ENCODE results near the gene PRKCSH. TPM values are rescaled to one million over a fixed set of nuclear protein-coding genes. Genes with fewer than 3 reads are reported as not detected.
A peak's percentile ranks its signal among the peaks of the same experiment; 100 is the strongest.

PRKCSH gene
- total RNA-seq, 1 experiment from 2014 or later, result 431 TPM

- Histone ChIP-seq H2AFZ (ENCODE audit: low read length) (peak overlapping the region; percentile 70), H3K23me2 (ENCODE audit: insufficient read length, low read depth, low read length, poor library complexity, severe bottlenecking) (peaks cover 32% of the 10 kb centered on the region), H3K27ac (ENCODE audit: insufficient read length, low read depth, low read length) (no peak overlapping the region), H4K8ac (replicated peaks; ENCODE audit: insufficient read length, low read depth, low read length) (no peak overlapping the region), H3K18ac (ENCODE audit: insufficient read length, low read depth, low read length) (peak overlapping the region; percentile 32), H2AK5ac (ENCODE audit: insufficient read length, low read length) (no peak overlapping the region), H3K14ac (ENCODE audit: insufficient read depth, low read length) (no peak overlapping the region), H3T11ph (ENCODE audit: low read length) (no peak overlapping the region), H4K5ac (ENCODE audit: insufficient read length, low read depth, low read length) (no peak overlapping the region), H2BK15ac (ENCODE audit: low read depth, low read length) (no peak overlapping the region), H3K4me1 (ENCODE audit: insufficient read depth, low read length) (no peaks in the 10 kb centered on the region), H3K27me3 (ENCODE audit: insufficient read depth, low read length) (no peaks in the 10 kb centered on the region; the same call in 1 of the 2 replicates), H3K79me1 (ENCODE audit: insufficient read depth, low read depth, low read length, poor library complexity, severe bottlenecking) (no peaks in the 10 kb centered on the region), H3K23ac (ENCODE audit: insufficient read length, low read depth, low read length) (no peak overlapping the region), H3K9ac (ENCODE audit: extremely low read depth, insufficient read length, low read length) (peak overlapping the region; percentile 23), H4K20me1 (ENCODE audit: control insufficient read depth, insufficient read depth, insufficient read length) (no peaks in the 10 kb centered on the region), H3K56ac (ENCODE audit: insufficient read length, low read depth, low read length) (no peak overlapping the region), H3K4ac (ENCODE audit: low read depth, low read length) (no peak overlapping the region), H3K79me2 (ENCODE audit: insufficient read depth, low read length) (no peaks in the 10 kb centered on the region), H3K9me3 (ENCODE audit: control insufficient read depth, low read depth, low read length) (no peaks in the 10 kb centered on the region), H2BK5ac (ENCODE audit: insufficient read length, low read length) (no peak overlapping the region), H4K91ac (ENCODE audit: insufficient read length, low read depth, low read length) (no peak overlapping the region), H2BK20ac (ENCODE audit: low read depth, low read length, poor library complexity, severe bottlenecking) (no peak overlapping the region), H3K4me2 (ENCODE audit: insufficient read depth, insufficient read length, low read length) (peak overlapping the region; percentile 72), H2BK120ac (ENCODE audit: low read depth, low read length, poor library complexity, severe bottlenecking) (no peak overlapping the region), H2BK12ac (ENCODE audit: insufficient read length, low read depth, low read length) (no peak overlapping the region)
- peak; percentile 92 for DNase-seq
- Mint-ChIP-seq H3K27ac (peak overlapping the region; percentile 90 to 95 (median 90); a peak in 4 of 7 replicates), H3K4me3 (peak overlapping the region; percentile 69 to 92), H3K36me3 (ENCODE audit: insufficient read depth in 1 of 3, low read depth in 3 of 3) (peaks cover 0 to 3% (median 2%) of the 10 kb centered on the region in 3 experiments; a peak in 3 of 7 replicates), H3K4me1 (peaks cover 23 to 31% of the 10 kb centered on the region in 2 experiments), H3K9me3 (no peaks in the 10 kb centered on the region; a peak in 2 of 5 replicates), H3K27me3 (ENCODE audit: low read depth) (peaks cover 27% of the 10 kb centered on the region)
- TF ChIP-seq, protein P1, sequence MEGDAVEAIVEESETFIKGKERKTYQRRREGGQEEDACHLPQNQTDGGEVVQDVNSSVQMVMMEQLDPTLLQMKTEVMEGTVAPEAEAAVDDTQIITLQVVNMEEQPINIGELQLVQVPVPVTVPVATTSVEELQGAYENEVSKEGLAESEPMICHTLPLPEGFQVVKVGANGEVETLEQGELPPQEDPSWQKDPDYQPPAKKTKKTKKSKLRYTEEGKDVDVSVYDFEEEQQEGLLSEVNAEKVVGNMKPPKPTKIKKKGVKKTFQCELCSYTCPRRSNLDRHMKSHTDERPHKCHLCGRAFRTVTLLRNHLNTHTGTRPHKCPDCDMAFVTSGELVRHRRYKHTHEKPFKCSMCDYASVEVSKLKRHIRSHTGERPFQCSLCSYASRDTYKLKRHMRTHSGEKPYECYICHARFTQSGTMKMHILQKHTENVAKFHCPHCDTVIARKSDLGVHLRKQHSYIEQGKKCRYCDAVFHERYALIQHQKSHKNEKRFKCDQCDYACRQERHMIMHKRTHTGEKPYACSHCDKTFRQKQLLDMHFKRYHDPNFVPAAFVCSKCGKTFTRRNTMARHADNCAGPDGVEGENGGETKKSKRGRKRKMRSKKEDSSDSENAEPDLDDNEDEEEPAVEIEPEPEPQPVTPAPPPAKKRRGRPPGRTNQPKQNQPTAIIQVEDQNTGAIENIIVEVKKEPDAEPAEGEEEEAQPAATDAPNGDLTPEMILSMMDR (conservative IDR thresholded peaks at IDR 0.05), result no peak
- no CpG with 5 or more reads among the region's 36 CpGs for WGBS (ENCODE audit: extremely low coverage, insufficient read length, low lambda C conversion rate)
Measured at GRCh38 chr19:11421371-11422098, 13.9 kb upstream of the PRKCSH start.

Data from H9 (cell line).